Stomach (tissue), 4 donors: ENCODE results near the gene USP13.

Experiments
- EP300 ChIP-seq: sonication (generic); formaldehyde crosslinking; IDR thresholded peaks from one replicate; pipeline ENCODE4 v1.6.1; 2017; ENCODE audit warnings: antibody characterized with exemption
- TF ChIP-seq, protein P1 (sequence below), 7 experiments: fragments of 450-650 bp in 4 of 7; fragments of 200-600 bp in 3 of 7; sonication (generic) in 3 of 7; IDR thresholded peaks; one replicate each; pipeline ENCODE4 v1.5.1; 2016 to 2019; ENCODE audit warnings: antibody characterized with exemption in 7 of 7, control low read depth in 2 of 7, mild to moderate bottlenecking in 1 of 7

- TF ChIP-seq, protein P1, sequence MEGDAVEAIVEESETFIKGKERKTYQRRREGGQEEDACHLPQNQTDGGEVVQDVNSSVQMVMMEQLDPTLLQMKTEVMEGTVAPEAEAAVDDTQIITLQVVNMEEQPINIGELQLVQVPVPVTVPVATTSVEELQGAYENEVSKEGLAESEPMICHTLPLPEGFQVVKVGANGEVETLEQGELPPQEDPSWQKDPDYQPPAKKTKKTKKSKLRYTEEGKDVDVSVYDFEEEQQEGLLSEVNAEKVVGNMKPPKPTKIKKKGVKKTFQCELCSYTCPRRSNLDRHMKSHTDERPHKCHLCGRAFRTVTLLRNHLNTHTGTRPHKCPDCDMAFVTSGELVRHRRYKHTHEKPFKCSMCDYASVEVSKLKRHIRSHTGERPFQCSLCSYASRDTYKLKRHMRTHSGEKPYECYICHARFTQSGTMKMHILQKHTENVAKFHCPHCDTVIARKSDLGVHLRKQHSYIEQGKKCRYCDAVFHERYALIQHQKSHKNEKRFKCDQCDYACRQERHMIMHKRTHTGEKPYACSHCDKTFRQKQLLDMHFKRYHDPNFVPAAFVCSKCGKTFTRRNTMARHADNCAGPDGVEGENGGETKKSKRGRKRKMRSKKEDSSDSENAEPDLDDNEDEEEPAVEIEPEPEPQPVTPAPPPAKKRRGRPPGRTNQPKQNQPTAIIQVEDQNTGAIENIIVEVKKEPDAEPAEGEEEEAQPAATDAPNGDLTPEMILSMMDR (IDR thresholded peaks at IDR 0.05) = no peak
- no peak for TF ChIP-seq EP300
Observed at GRCh38 chr3:179729086-179729485, 76.2 kb downstream of the USP13 start.
